GM12874 (cell line): ENCODE results near the gene RFXANK.

Experiments used
- CTCF ChIP-seq: IDR thresholded peaks from 2 replicates; pipeline ENCODE4 v1.5.1; 2011; ENCODE audit warnings: low read depth, mild to moderate bottlenecking, control low read depth, low read length, moderate library complexity; ENCODE audit not compliant: insufficient read depth

RFXANK gene

GRCh38 chr19:19171821-19172532, 20.1 kb upstream of the RFXANK start:
- no peak for TF ChIP-seq CTCF

- no peak for TF ChIP-seq CTCF
Measured at GRCh38 chr19:19176950-19177349, 15.1 kb upstream of the RFXANK start.

GRCh38 chr19:19179548-19180441, 12.3 kb upstream of the RFXANK start:
- no peak for TF ChIP-seq CTCF

- TF ChIP-seq CTCF: no peak
Measured at GRCh38 chr19:19181488-19181998, 10.5 kb upstream of the RFXANK start.

GRCh38 chr19:19185853-19186740, 6.0 kb upstream of the RFXANK start:
- peak; percentile 74 for TF ChIP-seq CTCF

GRCh38 chr19:19186742-19187141, 5.3 kb upstream of the RFXANK start:
- TF ChIP-seq CTCF: no peak

- TF ChIP-seq CTCF: no peak
Measured at GRCh38 chr19:19191768-19192077, 335 bp upstream of the RFXANK start.
